ENCODE data around the gene FAM107B.

The FAM107B gene

DNA sequence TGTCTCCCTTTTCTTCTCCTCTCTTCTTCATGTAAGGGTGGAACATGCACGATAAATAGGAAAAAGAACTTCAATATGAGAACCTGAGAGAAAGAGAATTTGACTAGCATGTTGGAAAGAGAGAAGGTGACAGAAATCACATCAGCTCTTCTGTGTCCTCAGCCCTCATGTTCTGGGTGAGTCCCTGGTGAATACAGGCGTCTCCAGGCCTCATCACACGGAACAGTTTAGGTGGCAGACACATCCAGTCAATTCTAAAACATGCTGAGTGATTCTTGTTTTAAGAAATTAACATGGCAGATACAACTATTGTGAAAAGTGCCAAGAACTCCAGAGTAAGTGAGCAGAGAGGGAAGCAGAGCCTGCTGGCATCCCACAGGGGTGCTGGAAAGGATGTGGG, 96.1 kb downstream of the FAM107B start:
- TF ChIP-seq BACH2 (CRISPR knock-in tag; IDR thresholded peaks at IDR 0.05; ENCODE audit: borderline replicate concordance): no peak
- ATAC-seq: no peak

DNA sequence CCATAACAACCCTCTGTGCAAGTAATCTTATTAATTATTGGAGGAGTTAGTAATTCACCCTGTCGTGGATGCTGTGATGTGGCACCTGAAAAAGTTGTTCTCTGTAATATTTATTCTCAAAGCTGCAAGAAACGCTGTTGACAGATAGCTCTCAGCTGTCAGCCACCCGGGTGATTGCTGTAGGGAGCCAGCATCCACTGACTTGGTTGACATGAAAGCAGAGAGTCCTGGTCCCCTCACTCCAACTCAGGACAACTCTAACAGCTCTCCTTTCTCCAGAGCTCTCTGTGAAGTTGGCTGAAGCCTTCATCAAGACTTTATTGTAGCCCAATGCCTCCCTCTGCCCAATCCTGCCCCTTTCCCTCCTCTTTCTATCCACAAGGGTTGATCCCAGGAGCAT, 98.0 kb downstream of the FAM107B start:
- ATAC-seq: no peak
- TF ChIP-seq, protein P1, sequence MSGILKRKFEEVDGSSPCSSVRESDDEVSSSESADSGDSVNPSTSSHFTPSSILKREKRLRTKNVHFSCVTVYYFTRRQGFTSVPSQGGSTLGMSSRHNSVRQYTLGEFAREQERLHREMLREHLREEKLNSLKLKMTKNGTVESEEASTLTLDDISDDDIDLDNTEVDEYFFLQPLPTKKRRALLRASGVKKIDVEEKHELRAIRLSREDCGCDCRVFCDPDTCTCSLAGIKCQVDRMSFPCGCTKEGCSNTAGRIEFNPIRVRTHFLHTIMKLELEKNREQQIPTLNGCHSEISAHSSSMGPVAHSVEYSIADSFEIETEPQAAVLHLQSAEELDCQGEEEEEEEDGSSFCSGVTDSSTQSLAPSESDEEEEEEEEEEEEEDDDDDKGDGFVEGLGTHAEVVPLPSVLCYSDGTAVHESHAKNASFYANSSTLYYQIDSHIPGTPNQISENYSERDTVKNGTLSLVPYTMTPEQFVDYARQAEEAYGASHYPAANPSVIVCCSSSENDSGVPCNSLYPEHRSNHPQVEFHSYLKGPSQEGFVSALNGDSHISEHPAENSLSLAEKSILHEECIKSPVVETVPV (CRISPR knock-in tag; IDR thresholded peaks at IDR 0.05): no peak
- TF ChIP-seq, protein P2, sequence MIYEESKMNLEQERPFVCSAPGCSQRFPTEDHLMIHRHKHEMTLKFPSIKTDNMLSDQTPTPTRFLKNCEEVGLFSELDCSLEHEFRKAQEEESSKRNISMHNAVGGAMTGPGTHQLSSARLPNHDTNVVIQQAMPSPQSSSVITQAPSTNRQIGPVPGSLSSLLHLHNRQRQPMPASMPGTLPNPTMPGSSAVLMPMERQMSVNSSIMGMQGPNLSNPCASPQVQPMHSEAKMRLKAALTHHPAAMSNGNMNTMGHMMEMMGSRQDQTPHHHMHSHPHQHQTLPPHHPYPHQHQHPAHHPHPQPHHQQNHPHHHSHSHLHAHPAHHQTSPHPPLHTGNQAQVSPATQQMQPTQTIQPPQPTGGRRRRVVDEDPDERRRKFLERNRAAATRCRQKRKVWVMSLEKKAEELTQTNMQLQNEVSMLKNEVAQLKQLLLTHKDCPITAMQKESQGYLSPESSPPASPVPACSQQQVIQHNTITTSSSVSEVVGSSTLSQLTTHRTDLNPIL (CRISPR knock-in tag; IDR thresholded peaks at IDR 0.05; ENCODE audit: low read depth): no peak
- TF ChIP-seq TCF4 (CRISPR knock-in tag; IDR thresholded peaks at IDR 0.05; ENCODE audit: borderline replicate concordance): no peak
- no peak for TF ChIP-seq ISL1 (CRISPR knock-in tag; IDR thresholded peaks at IDR 0.05)
- TF ChIP-seq CSDC2 (CRISPR knock-in tag; IDR thresholded peaks at IDR 0.05): no peak
- TF ChIP-seq, protein P3, sequence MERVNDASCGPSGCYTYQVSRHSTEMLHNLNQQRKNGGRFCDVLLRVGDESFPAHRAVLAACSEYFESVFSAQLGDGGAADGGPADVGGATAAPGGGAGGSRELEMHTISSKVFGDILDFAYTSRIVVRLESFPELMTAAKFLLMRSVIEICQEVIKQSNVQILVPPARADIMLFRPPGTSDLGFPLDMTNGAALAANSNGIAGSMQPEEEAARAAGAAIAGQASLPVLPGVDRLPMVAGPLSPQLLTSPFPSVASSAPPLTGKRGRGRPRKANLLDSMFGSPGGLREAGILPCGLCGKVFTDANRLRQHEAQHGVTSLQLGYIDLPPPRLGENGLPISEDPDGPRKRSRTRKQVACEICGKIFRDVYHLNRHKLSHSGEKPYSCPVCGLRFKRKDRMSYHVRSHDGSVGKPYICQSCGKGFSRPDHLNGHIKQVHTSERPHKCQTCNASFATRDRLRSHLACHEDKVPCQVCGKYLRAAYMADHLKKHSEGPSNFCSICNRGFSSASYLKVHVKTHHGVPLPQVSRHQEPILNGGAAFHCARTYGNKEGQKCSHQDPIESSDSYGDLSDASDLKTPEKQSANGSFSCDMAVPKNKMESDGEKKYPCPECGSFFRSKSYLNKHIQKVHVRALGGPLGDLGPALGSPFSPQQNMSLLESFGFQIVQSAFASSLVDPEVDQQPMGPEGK (CRISPR knock-in tag; IDR thresholded peaks at IDR 0.05; ENCODE audit: borderline replicate concordance): no peak
- no peak for TF ChIP-seq PPARA (CRISPR knock-in tag; IDR thresholded peaks at IDR 0.05; ENCODE audit: borderline replicate concordance)
- TF ChIP-seq GLIS3 (CRISPR knock-in tag; IDR thresholded peaks at IDR 0.05): no peak
- TF ChIP-seq ZNF8 (CRISPR knock-in tag; IDR thresholded peaks at IDR 0.05): no peak
- TF ChIP-seq ZC3H10 (CRISPR knock-in tag; IDR thresholded peaks at IDR 0.05): no peak
- no peak for TF ChIP-seq ZNF565 (CRISPR knock-in tag; conservative IDR thresholded peaks at IDR 0.05; ENCODE audit: low read depth)
- no peak for TF ChIP-seq RARB (CRISPR knock-in tag; IDR thresholded peaks at IDR 0.05)
- no peak for TF ChIP-seq OSR1 (CRISPR knock-in tag; IDR thresholded peaks at IDR 0.05)
- TF ChIP-seq SNAI2 (CRISPR knock-in tag; IDR thresholded peaks at IDR 0.05): no peak
- TF ChIP-seq, protein P4, sequence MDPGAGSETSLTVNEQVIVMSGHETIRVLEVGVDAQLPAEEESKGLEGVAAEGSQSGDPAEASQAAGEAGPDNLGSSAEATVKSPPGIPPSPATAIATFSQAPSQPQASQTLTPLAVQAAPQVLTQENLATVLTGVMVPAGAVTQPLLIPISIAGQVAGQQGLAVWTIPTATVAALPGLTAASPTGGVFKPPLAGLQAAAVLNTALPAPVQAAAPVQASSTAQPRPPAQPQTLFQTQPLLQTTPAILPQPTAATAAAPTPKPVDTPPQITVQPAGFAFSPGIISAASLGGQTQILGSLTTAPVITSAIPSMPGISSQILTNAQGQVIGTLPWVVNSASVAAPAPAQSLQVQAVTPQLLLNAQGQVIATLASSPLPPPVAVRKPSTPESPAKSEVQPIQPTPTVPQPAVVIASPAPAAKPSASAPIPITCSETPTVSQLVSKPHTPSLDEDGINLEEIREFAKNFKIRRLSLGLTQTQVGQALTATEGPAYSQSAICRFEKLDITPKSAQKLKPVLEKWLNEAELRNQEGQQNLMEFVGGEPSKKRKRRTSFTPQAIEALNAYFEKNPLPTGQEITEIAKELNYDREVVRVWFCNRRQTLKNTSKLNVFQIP (CRISPR knock-in tag; IDR thresholded peaks at IDR 0.05; ENCODE audit: borderline replicate concordance, low read depth): no peak
- no peak for TF ChIP-seq ESRRG (CRISPR knock-in tag; IDR thresholded peaks at IDR 0.05)

DNA sequence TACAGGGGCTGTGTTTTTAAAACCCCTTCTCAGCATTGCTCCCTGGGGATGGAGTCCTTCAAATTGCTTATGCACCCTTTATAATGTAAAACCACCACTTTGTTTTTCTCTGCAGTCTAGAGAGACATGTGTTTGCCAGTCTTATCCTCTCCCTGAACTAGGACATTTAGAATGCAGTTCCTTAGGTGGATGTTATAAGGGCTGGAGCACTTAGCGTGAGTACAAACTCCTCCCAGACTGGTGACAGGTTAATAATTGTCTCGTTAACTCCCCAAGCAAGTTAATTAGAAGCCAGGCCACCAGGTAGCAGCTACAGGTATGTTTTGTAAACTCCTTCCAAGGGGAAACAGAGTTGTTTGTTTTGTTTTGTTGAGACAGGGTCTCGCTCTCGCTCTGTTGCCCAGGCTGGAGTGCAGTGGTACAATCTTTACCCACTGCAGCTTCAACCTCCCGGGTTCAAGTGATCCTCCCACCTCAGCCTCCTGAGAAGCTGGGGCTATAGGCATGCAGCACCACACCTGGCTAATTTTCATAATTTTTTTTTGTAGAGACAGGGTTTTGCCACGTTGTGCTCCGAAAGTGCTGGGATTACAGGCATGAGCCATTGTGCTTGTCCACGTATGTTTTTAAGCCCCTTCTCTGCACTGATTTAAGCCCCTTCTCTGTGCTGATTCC, 100.2 kb downstream of the FAM107B start:
- TF ChIP-seq, protein P4 (CRISPR knock-in tag; IDR thresholded peaks at IDR 0.05; ENCODE audit: borderline replicate concordance, low read depth): no peak
- TF ChIP-seq ZC3H10 (CRISPR knock-in tag; IDR thresholded peaks at IDR 0.05) (no peak), ZNF565 (CRISPR knock-in tag; conservative IDR thresholded peaks at IDR 0.05; ENCODE audit: low read depth) (no peak), BACH2 (CRISPR knock-in tag; IDR thresholded peaks at IDR 0.05; ENCODE audit: borderline replicate concordance) (no peak), SNAI2 (CRISPR knock-in tag; IDR thresholded peaks at IDR 0.05) (no peak), TCF4 (CRISPR knock-in tag; IDR thresholded peaks at IDR 0.05; ENCODE audit: borderline replicate concordance) (no peak), ESRRG (CRISPR knock-in tag; IDR thresholded peaks at IDR 0.05) (no peak), ZNF70 (CRISPR knock-in tag; IDR thresholded peaks at IDR 0.05) (no peak), ARNTL (CRISPR knock-in tag; IDR thresholded peaks at IDR 0.05; ENCODE audit: borderline replicate concordance, low read depth) (no peak), CSDC2 (CRISPR knock-in tag; IDR thresholded peaks at IDR 0.05) (no peak), GLIS3 (CRISPR knock-in tag; IDR thresholded peaks at IDR 0.05) (no peak)
- TF ChIP-seq, protein P1 (CRISPR knock-in tag; IDR thresholded peaks at IDR 0.05): no peak
- TF ChIP-seq, protein P3 (CRISPR knock-in tag; IDR thresholded peaks at IDR 0.05; ENCODE audit: borderline replicate concordance): no peak
- ATAC-seq: no peak; the same call in 2 of the 3 replicates

Measured in SK-N-SH treated with all-trans-retinoic acid at 6 μM for 48 hours (cell line).